ENCODE results near the gene DEPDC1B.
"Not testable (repeated sequence)": the region's sequence is repeated elsewhere in the genome, so short reads cannot be mapped to it uniquely, and the experiment has no call there.

The DEPDC1B gene, protein sequence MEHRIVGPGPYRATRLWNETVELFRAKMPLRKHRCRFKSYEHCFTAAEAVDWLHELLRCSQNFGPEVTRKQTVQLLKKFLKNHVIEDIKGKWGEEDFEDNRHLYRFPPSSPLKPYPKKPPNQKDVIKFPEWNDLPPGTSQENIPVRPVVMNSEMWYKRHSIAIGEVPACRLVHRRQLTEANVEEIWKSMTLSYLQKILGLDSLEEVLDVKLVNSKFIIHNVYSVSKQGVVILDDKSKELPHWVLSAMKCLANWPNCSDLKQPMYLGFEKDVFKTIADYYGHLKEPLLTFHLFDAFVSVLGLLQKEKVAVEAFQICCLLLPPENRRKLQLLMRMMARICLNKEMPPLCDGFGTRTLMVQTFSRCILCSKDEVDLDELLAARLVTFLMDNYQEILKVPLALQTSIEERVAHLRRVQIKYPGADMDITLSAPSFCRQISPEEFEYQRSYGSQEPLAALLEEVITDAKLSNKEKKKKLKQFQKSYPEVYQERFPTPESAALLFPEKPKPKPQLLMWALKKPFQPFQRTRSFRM

GRCh38 chr5:60699609-60700415, at the start of gene DEPDC1B:
DEPDC1B (minus strand) TSS chr5:60700166; CDS start chr5:60700093, 73 bp downstream.
- in situ Hi-C loops (cut with MboI; ENCODE audit: low sequenced_read_pairs) = no loop called here

DNA sequence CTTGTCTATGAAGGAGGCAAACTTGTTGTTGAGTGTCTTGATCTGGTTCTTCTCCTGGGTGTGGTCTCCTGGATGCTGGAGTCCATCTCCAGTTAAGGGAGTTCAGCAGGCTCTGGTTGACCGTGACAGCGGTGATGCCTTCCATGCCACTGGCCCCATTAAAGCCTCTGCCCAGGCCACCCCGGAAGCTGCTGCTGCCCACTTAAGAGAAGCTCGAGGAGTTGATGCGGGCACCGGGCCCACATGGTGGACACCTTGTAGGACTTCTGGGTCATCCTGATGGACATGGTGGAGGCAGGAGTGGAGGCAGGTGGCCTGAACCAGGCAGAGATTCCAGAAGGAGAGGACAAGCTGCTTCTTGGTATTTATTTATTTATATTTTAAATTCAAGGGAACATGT, 44.7 kb upstream of the DEPDC1B start:
- in situ Hi-C loops (cut with MboI; ENCODE audit: low sequenced_read_pairs) = no loop called here

- in situ Hi-C loops (cut with MboI; ENCODE audit: low sequenced_read_pairs) = no loop called here
Measured at GRCh38 chr5:60743511-60744314, 43.7 kb upstream of the DEPDC1B start.

GRCh38 chr5:60740322-60740721, 40.4 kb upstream of the DEPDC1B start:
- in situ Hi-C loops (cut with MboI; ENCODE audit: low sequenced_read_pairs) = no loop called here

- in situ Hi-C loops (cut with MboI; ENCODE audit: low sequenced_read_pairs) = no loop called here
Measured at GRCh38 chr5:60738933-60739332, 39.0 kb upstream of the DEPDC1B start.

- in situ Hi-C loops (cut with MboI; ENCODE audit: low sequenced_read_pairs) = no loop called here
Measured at GRCh38 chr5:60738461-60738860, 38.5 kb upstream of the DEPDC1B start.

DNA sequence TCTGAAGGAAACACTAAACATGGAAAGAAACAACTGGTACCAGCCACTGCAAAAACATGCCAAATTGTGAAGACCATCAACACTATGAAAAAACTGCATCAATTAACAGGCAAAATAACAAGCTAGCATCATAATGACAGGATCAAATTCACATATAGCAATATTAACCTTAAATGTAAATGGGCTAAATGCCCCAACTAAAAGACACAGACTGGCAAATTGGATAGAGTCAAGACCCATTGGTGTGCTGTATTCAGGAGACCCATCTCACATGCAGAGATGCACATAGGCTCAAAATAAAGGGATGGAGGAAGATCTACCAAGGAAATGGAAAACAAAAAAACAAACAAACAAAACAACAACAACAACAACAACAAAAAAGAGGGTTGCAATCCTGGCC, 30.9 kb upstream of the DEPDC1B start:
- in situ Hi-C loops (cut with MboI; ENCODE audit: low sequenced_read_pairs) = not testable (repeated sequence)

GRCh38 chr5:60727033-60727679, 27.2 kb upstream of the DEPDC1B start:
- in situ Hi-C loops (cut with MboI; ENCODE audit: low sequenced_read_pairs) = no loop called here

GRCh38 chr5:60724126-60724525, 24.2 kb upstream of the DEPDC1B start:
- in situ Hi-C loops (cut with MboI; ENCODE audit: low sequenced_read_pairs) = no loop called here

DNA sequence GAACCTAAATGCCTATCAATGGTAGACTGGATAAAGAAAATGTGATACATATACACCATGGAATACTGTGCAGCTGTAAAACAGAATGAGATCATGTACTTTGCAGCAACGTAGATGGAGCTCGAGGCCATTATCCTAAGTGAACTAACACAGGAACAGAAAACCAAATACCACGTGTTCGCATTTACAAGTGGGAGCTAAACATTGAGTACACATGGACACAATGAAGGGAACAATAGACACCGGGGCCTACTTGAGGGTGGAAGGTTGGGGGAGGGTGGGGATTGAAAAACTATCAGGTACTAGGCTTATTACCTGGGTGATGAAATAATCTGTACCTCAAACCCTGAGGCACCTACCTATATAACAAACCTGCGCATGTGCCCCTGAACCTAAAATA, 22.4 kb upstream of the DEPDC1B start:
- in situ Hi-C loops (cut with MboI; ENCODE audit: low sequenced_read_pairs) = no loop called here

DNA sequence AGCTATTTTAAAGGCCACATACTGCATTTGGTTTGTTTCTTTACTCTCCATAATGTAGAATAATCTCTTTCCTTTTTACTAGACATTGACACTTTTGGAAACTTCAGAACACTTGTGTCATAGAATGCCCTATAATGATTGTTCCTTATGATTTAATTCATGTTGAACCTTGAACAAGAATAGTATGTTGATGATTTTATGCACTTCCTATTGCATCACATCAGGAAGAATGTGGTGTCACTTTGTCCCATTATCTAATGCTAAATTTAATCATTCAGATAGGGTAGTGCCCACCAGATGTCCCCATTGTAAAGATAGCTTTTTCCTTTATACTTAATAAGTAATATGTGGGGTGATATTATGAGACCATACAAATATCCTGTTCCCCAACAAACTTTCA, 19.4 kb upstream of the DEPDC1B start:
- in situ Hi-C loops (cut with MboI; ENCODE audit: low sequenced_read_pairs) = no loop called here

DNA sequence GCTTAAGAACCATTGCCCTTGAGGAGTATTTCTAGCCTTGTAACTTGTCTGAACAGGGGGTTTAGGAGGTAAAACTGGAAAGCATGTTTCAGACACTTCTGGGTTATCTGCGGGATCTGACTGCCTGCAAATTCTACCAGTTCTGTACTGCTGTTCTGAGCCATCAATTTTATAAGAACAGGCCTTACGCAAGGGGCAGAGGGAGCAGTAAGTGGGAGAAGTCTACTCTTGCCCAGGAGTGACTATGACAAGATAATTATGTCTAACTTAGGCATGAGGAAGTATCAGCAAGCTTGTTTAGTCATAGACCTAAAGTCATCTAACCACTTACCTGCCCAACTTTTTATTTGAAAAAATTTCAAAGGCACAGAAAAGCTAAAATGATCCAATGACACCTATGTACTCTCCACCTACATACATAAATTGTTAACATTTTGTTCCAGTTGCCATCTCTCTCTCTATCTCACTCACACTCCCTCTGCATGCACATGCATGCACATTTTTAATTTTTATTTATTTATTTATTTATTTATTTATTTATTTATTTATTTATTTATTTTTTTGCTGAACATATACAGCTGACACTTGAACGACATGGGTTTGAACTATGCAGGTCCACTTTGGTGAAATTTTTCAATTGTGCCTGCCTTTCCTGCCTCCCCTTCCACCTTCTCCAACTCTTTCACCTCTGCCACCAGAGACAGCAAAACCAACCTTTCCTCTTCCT, 18.4 kb upstream of the DEPDC1B start:
- in situ Hi-C loops (cut with MboI; ENCODE audit: low sequenced_read_pairs) = no loop called here

DNA sequence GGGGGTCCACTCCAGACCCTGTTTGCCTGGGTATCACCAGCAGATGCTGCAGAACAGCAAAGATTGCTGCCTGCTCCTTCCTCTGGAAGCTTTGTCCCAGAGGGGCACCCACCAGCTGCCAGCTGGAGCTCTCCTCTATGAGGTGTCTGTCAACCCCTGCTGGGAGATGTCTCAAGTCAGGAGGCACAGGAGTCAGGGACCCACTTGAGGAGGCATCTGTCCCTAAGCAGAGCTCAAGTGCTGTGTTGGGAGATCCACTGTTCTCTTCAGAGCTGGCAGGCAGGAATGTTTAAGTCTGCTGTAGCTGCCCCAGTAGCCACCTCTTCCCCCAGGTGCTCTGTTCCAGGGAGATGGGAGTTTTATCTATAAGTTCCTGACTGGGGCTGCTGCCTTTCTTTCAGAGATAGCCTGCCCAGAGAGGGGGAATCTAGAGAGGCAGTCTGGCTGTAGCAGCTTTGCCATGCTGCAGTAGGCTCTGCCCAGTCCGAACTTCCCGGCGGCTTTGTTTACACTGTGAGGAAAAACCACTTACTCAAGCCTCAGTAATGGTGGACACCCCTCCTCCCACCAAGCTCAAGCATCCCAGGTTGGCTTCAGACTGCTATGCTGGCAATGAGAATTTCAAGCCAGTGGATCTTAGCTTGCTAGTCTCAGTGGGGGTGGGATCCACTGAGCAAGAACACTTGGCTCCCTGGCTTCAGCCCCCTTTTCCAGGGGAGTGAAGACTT, 15.4 kb upstream of the DEPDC1B start:
- in situ Hi-C loops (cut with MboI; ENCODE audit: low sequenced_read_pairs) = not testable (repeated sequence)

DNA sequence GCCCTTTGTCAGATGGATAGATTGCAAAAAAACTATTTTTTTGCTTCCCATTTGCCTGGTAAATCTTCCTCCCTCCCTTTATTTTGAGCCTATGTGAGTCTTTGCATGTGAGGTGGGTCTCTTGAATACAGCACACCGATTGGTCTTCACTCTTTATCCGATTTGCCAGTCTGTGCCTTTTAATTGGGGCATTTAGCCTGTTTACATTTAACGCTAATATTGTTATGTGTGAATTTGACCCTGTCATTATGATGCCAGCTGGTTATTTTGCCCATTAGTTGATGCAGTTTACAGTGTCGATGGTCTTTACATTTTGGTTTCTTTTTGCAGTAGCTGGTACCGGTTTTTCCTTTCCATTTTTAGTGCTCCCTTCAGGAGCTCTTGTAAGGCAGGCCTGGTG, 13.0 kb upstream of the DEPDC1B start:
- in situ Hi-C loops (cut with MboI; ENCODE audit: low sequenced_read_pairs) = no loop called here

DNA sequence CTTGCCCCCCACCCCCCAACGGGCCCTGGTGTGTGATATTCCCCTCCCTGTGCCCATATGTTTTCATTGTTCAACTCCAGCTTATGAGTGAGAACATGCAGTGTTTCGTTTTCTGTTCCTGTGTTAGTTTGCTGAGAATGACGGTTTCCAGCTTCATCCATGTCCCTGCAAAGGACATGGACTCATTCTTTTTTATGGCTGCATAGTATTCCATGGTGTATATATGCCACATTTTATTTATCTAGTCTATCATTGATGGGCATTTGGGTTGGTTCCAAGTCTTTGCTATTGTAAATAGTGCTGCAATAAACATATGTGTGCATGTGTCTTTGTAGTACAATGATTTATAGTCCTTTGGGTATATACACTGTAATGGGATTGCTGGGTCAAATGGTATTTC, 11.9 kb upstream of the DEPDC1B start:
- in situ Hi-C loops (cut with MboI; ENCODE audit: low sequenced_read_pairs) = not testable (repeated sequence)

DNA sequence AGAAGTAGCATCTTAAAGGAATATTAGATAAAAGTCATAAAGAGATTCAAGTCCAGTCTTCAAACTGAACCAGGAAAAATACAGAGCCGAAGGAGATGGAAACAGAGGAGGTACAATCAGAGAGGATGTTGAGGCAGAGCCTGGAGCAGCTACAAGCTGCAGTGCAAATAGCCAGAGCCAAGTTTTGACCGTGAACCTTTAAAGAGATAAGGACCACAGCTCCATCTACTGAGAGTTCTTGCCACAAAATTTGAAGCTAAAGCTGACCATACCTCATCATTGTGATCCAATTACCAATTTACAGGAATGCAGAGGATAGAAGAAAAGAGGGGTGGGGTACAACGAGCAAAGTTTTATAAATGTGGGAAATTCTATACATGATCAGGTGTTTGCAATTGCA, 10.4 kb upstream of the DEPDC1B start:
- in situ Hi-C loops (cut with MboI; ENCODE audit: low sequenced_read_pairs) = no loop called here

DNA sequence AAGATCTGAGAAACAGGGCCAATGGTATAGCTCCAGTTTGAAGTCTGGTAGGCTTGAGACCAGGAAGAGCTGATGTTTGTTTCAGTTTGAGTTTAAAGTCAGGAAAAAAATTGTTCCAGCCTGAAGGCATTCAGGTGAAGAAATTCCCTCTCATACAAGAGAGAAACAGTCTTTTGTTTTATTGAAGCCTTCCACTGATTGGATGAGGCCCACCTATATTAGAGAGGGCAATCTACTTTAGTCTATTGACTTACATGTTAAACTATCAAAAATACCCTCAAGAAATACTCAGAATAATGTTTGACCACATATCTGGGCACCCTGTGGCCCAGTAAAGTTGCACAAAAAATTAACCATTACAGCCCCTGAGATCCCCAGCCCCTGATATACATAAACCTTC, 5.2 kb upstream of the DEPDC1B start:
- in situ Hi-C loops (cut with MboI; ENCODE audit: low sequenced_read_pairs) = no loop called here

- in situ Hi-C loops (cut with MboI; ENCODE audit: low sequenced_read_pairs) = no loop called here
Measured at GRCh38 chr5:60703944-60704343, 4.0 kb upstream of the DEPDC1B start.

DNA sequence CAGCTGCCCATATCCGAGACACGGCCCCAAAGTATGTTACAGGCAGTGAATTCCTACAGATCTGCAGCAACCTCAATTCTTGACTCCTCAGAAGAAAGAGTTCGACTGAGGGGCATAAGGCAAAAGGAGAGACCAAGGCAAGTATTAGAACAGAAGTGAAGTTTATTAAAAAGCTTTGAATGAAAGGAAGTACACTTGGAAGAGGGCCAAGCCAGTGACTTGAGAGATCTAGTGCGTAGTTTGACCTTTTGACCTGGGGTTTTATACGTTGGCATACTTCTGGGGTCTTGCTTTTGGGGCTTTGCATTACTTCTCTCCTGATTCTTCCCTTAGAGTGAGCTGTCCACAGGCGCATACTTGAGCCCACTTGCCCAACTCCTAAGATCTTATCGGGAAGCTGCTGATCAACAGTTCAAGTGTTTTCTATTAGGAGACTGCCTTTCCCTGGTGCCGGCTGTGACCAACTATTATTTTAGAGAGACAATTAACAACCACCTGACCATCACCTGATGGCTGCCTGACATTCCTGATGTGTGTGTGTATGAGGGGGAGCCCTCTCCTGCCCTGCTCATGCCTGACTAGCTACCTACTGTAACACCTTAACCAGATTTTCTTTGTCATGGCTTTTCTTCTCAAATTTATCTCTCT, 1.5 kb upstream of the DEPDC1B start:
- in situ Hi-C loops (cut with MboI; ENCODE audit: low sequenced_read_pairs) = no loop called here
